AG04450 (cell line): Measurements from ENCODE around the gene UAP1. TPM values are rescaled to one million over a fixed set of nuclear protein-coding genes. Genes with fewer than 3 reads are reported as not detected.

Experiments
- CTCF ChIA-PET: fragments of 300-600, 350-600 bp; formaldehyde crosslinking; extraction: SDS; loops from one replicate; lab custom pipeline; 2022; ENCODE audit warnings: antibody characterized with exemption, inconsistent platforms; lab: Charles Lee
- POLR2A ChIA-PET: fragments of 350-600 bp; formaldehyde crosslinking; extraction: SDS; loops from one replicate; lab custom pipeline; 2021; ENCODE audit warnings: antibody characterized with exemption, inconsistent platforms; lab: Yijun Ruan, JAX
- DNase-seq: peaks from one replicate; pipeline ENCODE4 v3.0.0-alpha.2; 2011; ENCODE audit warnings: low read depth, low spot score
- H3K27ac ChIP-seq: one replicate; pipeline ENCODE4 v1.5.1; 2012; ENCODE audit warnings: low read depth, low read length, control low read depth
- H3K27me3 ChIP-seq: one replicate; pipeline ENCODE4 v1.6.0; 2012; ENCODE audit warnings: low read length; ENCODE audit not compliant: control insufficient read depth, insufficient read depth
- H3K4me3 ChIP-seq: 2 replicates; pipeline ENCODE4 v1.5.1; 2011; ENCODE audit warnings: mild to moderate bottlenecking, low read depth, low read length, control low read depth
- H3K9me3 ChIP-seq: 2 replicates; pipeline ENCODE4 v1.5.1; 2012; ENCODE audit warnings: low read length; ENCODE audit not compliant: control insufficient read depth, insufficient read depth
- polyA plus RNA-seq: library from polyadenylated mRNA; depleted of rRNA; stranded (reverse); fragments of >200 nt; gene quantifications from 2 replicates; pipeline ENCODE4 v1.2.3, GENCODE V29; 2011
- TF ChIP-seq, protein P1 (sequence below): IDR thresholded peaks from 2 replicates; pipeline ENCODE4 v1.5.1; 2011; ENCODE audit warnings: low read depth, low read length, control low read depth, inconsistent platforms

Gene UAP1
- polyA plus RNA-seq, 1 experiment = 85.7 TPM

DNA sequence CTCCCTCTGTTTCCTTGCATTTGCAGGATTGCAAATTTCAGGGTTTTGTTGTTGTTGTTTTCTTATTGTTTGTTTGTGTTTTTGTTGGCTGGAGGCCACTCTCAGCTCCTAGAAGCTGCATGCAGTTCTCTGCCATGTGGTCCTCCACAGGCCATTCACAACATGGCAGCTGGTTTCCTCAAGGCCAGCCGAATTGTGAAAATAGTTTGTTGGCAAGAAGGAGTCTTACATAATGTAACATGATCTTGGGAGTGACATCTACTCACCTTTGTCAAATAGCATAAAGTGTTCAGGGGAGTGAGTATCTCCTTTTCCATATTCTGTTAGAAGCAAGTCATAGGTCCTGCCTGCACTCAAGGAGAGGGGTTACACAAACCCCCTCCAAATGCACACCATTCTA is 10.6 kb upstream of the UAP1 start:
- Histone ChIP-seq H3K27ac (no peak overlapping the region), H3K9me3 (no peaks in the 10 kb centered on the region; the same call in 1 of the 2 replicates), H3K27me3 (no peaks in the 10 kb centered on the region), H3K4me3 (no peak overlapping the region)
- TF ChIP-seq, protein P1, sequence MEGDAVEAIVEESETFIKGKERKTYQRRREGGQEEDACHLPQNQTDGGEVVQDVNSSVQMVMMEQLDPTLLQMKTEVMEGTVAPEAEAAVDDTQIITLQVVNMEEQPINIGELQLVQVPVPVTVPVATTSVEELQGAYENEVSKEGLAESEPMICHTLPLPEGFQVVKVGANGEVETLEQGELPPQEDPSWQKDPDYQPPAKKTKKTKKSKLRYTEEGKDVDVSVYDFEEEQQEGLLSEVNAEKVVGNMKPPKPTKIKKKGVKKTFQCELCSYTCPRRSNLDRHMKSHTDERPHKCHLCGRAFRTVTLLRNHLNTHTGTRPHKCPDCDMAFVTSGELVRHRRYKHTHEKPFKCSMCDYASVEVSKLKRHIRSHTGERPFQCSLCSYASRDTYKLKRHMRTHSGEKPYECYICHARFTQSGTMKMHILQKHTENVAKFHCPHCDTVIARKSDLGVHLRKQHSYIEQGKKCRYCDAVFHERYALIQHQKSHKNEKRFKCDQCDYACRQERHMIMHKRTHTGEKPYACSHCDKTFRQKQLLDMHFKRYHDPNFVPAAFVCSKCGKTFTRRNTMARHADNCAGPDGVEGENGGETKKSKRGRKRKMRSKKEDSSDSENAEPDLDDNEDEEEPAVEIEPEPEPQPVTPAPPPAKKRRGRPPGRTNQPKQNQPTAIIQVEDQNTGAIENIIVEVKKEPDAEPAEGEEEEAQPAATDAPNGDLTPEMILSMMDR = no peak
- no peak for DNase-seq
- ChIA-PET CTCF (interaction anchor here (0.9 kb wide), 1 partner anchor 159 kb away, joined by 4 read pairs; no protein-coding TSS in a partner anchor), POLR2A (no interaction called here)

DNA sequence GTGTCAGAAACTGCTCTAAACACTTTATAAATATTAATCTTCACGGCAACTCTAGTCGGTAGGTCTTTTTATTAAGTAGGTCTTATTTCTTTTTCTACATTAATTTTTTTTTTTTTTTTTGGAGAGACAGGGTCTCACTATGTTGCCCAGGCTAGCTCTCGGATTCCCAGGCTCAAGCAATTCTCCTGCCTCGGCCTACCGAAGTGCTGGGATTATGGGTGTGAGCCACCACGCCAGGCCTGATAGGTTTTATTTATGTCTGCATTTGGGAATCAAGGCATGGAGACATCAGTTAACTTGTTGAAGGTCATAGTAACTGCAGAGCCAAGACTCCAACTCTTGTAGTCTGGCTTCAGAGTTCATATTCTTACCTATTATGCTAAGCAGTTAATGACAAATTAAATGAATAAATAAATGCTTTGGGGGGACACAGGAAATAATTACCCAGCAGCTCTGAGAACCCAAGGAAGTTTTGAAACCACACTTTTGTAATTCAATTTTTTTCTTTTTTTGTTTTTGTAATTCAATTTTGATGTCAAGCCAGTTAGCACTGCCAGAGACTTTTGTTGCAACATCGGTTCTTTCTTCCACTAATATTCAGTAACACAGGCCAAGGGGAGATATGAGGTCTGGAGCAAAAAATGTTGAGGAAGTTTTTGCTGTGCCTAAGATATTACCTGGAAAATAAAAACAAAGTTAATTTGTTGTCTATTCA is 9.4 kb upstream of the UAP1 start:
- H3K9me3 ChIP-seq = no peaks in the 10 kb centered on the region; the same call in 1 of the 2 replicates
- POLR2A ChIA-PET = interaction anchor here (1.0 kb wide), 1 partner anchor 10 kb away, joined by 3 read pairs; the partner anchor contains the start of gene UAP1
- no peaks in the 10 kb centered on the region for H3K27me3 ChIP-seq
- CTCF ChIA-PET = interaction anchor here (0.6 to 0.9 kb wide), 2 partner anchors 9 to 160 kb away, joined by 3 to 4 read pairs; no protein-coding TSS in a partner anchor
- no peak overlapping the region for H3K27ac ChIP-seq
- TF ChIP-seq, protein P1 = no peak
- H3K4me3 ChIP-seq = no peak overlapping the region
- DNase-seq = no peak

DNA sequence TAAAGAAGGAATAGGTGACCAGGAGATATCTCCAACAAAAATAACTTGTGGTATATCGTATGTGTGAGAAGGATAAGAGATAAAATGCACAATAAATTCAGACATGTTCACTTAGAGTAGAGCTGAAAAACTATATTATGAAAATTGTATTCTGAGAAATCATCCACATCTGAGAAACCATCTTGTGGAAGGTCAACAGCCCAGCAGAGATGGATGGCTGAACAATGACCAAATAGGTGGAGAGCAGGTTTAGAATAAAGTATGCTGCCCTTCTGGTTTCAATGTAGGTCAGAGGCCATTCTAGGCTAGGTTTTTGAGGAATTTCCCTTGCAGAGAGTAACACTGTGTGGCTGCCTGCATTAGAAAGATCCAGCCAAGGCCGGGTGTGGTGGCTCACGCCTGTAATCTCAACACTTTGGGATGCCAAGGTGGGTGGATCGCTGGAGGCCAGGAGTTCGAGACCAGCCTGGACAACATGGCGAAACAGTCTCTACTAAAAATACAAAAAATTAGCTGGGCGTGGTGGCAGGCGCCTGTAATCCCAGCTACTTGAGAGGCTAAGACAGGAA is 8.8 kb upstream of the UAP1 start:
- no peak for DNase-seq
- POLR2A ChIA-PET = no interaction called here
- TF ChIP-seq, protein P1 = no peak
- H3K9me3 ChIP-seq = no peaks in the 10 kb centered on the region; the same call in 1 of the 2 replicates
- no peaks in the 10 kb centered on the region for H3K27me3 ChIP-seq
- CTCF ChIA-PET = interaction anchor here (0.6 kb wide), 1 partner anchor 1563 kb away, joined by 4 read pairs; no protein-coding TSS in a partner anchor
- H3K4me3 ChIP-seq = no peak overlapping the region
- H3K27ac ChIP-seq = no peak overlapping the region

DNA sequence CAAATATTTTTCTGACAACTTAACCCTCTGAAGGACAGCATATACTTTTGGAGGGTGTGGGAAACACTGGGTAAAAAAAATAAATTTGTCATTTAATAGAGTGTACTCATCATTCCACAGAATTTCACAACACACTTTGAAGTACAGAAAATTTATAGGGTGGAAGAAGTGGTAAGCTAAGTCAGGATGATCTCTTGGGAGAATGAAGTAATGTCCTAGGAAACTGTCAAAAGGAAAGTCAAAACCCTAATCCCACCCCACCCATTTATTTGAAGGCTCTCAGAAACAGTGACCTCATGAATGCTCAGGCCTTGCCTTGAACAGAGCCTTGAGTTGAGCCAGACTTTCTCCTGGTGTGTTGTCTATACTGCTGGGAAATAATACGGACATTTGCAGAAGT is 7.3 kb upstream of the UAP1 start:
- Histone ChIP-seq H3K27me3 (no peaks in the 10 kb centered on the region), H3K27ac (no peak overlapping the region), H3K4me3 (no peak overlapping the region), H3K9me3 (no peaks in the 10 kb centered on the region; the same call in 1 of the 2 replicates)
- CTCF ChIA-PET = interaction anchor here (0.6 kb wide), 1 partner anchor 18 kb away, joined by 3 read pairs; no protein-coding TSS in a partner anchor
- TF ChIP-seq, protein P1 = no peak
- no peak for DNase-seq
- POLR2A ChIA-PET = interaction anchor here (0.7 kb wide), 1 partner anchor 261 kb away, joined by 3 read pairs; no protein-coding TSS in a partner anchor

DNA sequence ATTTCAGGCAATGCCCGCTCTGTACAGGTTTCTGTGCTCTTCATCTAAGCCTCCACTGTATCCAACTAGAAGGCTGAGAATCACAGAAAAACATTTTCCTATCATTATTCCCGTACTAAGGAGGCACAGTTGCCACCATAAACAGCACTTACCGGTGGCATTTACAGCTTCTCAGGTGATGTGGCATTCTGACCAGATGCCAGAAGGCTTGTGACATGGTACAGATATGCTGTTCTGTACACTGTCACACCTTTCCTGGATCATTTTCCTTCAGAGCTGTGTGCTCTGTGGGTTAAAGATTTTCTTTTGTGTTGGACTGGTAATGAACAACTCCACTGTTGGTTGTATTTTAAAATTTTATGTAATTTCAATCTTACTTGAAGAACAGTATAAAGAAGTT is 4.0 kb upstream of the UAP1 start:
- H3K4me3 ChIP-seq = no peak overlapping the region
- H3K9me3 ChIP-seq = no peaks in the 10 kb centered on the region
- ChIA-PET CTCF (interaction anchor here (0.8 kb wide), 1 partner anchor 11 kb away, joined by 3 read pairs; no protein-coding TSS in a partner anchor), POLR2A (no interaction called here)
- H3K27me3 ChIP-seq = no peaks in the 10 kb centered on the region
- TF ChIP-seq, protein P1 = no peak
- H3K27ac ChIP-seq = no peak overlapping the region
- no peak for DNase-seq
